ENCODE measurements around the gene OR7C2.

- TF ChIP-seq EZH2 (IDR thresholded peaks at IDR 0.05) (no peak), ZFX (IDR thresholded peaks at IDR 0.05) (no peak), REST (IDR thresholded peaks at IDR 0.05; ENCODE audit: low read depth) (no peak), CBX3 (IDR thresholded peaks at IDR 0.05; ENCODE audit: low read depth) (no peak), CTCF (IDR thresholded peaks at IDR 0.05 in 2 of 3, conservative IDR thresholded peaks at IDR 0.05 in 1 of 3; ENCODE audit: borderline replicate concordance in 1 of 3, insufficient read depth in 1 of 3, low read depth in 2 of 3, low read length in 2 of 3) (no peak), POLR2AphosphoS5 (IDR thresholded peaks at IDR 0.05; ENCODE audit: low read depth, low read length) (no peak), RAD21 (IDR thresholded peaks at IDR 0.05; ENCODE audit: low read depth) (no peak)
These were observed at the start of gene OR7C2 for GRCh38 chr19:14941189-14941588.
